ENCODE results near the gene HOXB5.

GRCh38 chr17:48599354-48599753 lies 5.8 kb upstream of the HOXB5 start:
- TF ChIP-seq CTCF (IDR thresholded peaks at IDR 0.05; ENCODE audit: low read depth, low read length, poor library complexity, severe bottlenecking) (no peak), EZH2phosphoT487 (IDR thresholded peaks at IDR 0.05; ENCODE audit: borderline replicate concordance, low read length) (no peak)
